Natural killer cell (primary cell): ENCODE results near the gene DBNDD2. TPM values are rescaled to one million over a fixed set of nuclear protein-coding genes. Genes with fewer than 3 reads are reported as not detected.
A peak's percentile ranks its signal among the peaks of the same experiment; 100 is the strongest.

Experiments used
- ATAC-seq, 3 donors: fragments of 150-1000 bp in 2 of 3; fragments of 200-7000 bp in 1 of 3; cut with Tn5 transposase; 1 replicate in 1 of 3; 2 replicates in 2 of 3; pipeline ENCODE4 v1.10.0; 2021; ENCODE audit warnings: mild to moderate bottlenecking in 2 of 3, moderate library complexity in 2 of 3
- DNase-seq, 2 donors: peaks; one replicate each; pipeline versions ENCODE4 v3.0.0 to v3.0.0-alpha.2; 2013 to 2021; ENCODE audit warnings: mixed read lengths in 1 of 2
- H3K27ac ChIP-seq: one replicate; pipeline ENCODE4 v1.5.1; 2013; ENCODE audit warnings: mild to moderate bottlenecking, low read length
- H3K27me3 ChIP-seq: one replicate; pipeline ENCODE4 v1.6.1; 2013; ENCODE audit warnings: low read length; ENCODE audit not compliant: control insufficient read depth, insufficient read depth
- H3K36me3 ChIP-seq: one replicate; pipeline ENCODE4 v1.6.1; 2013; ENCODE audit warnings: low read length; ENCODE audit not compliant: control insufficient read depth, insufficient read depth
- H3K4me1 ChIP-seq: one replicate; pipeline ENCODE4 v1.6.1; 2013; ENCODE audit warnings: low read length; ENCODE audit not compliant: control insufficient read depth, insufficient read depth
- H3K4me3 ChIP-seq: one replicate; pipeline ENCODE4 v1.5.1; 2013; ENCODE audit warnings: low read length
- H3K9me3 ChIP-seq: one replicate; pipeline ENCODE4 v1.6.1; 2013; ENCODE audit warnings: low read length; ENCODE audit not compliant: control insufficient read depth, insufficient read depth
- H3K27ac Mint-ChIP-seq, 2 donors: one replicate each; pipeline ENCODE4 v1.8.0; 2022; ENCODE audit warnings: mild to moderate bottlenecking in 2 of 2, mixed read lengths in 2 of 2, moderate library complexity in 1 of 2
- H3K27me3 Mint-ChIP-seq, 2 donors: one replicate each; pipeline ENCODE4 v1.8.0; 2022; ENCODE audit warnings: low read depth in 2 of 2, mixed read lengths in 2 of 2
- H3K36me3 Mint-ChIP-seq: one replicate; pipeline ENCODE4 v1.8.0; 2022; ENCODE audit warnings: mixed read lengths
- H3K4me1 Mint-ChIP-seq, 2 donors: one replicate each; pipeline ENCODE4 v1.8.0; 2022; ENCODE audit warnings: mixed read lengths in 2 of 2
- H3K4me3 Mint-ChIP-seq: one replicate; pipeline ENCODE4 v1.8.0; 2022; ENCODE audit warnings: mild to moderate bottlenecking, moderate library complexity, mixed read lengths
- H3K9me3 Mint-ChIP-seq, 2 donors: one replicate each; pipeline ENCODE4 v1.8.0; 2022; ENCODE audit warnings: mixed read lengths in 2 of 2
- WGBS: methylation state at CpG from one replicate; pipeline ENCODE4 v1.1.7; 2013; ENCODE audit warnings: missing lambda C conversion rate; ENCODE audit not compliant: insufficient coverage; 5-methylcytosine and 5-hydroxymethylcytosine counted together
- intact Hi-C: fragments of 100-400 bp; cut with micrococcal nuclease; formaldehyde crosslinking; loops from one replicate; pipeline ENCODE4 v1.14.2; 2022
- total RNA-seq, 4 donors: library from RNA; stranded (reverse); fragments of 120-200 nt in 1 of 4; gene quantifications; one replicate each; pipeline versions ENCODE4 v1.2.3 to v1.2.4, GENCODE V29; 2013 to 2022
- TF ChIP-seq, protein P1 (sequence below): fragments of 200-600 bp; IDR thresholded peaks from one replicate; pipeline ENCODE4 v1.8.0; 2022; ENCODE audit warnings: antibody characterized with exemption

The DBNDD2 gene
- total RNA-seq, 3 donors from 2014 or later (not counting 1 experiment from before 2014, with no cell fraction given): 13.0 to 14.7 (median 13.3) TPM

DNA sequence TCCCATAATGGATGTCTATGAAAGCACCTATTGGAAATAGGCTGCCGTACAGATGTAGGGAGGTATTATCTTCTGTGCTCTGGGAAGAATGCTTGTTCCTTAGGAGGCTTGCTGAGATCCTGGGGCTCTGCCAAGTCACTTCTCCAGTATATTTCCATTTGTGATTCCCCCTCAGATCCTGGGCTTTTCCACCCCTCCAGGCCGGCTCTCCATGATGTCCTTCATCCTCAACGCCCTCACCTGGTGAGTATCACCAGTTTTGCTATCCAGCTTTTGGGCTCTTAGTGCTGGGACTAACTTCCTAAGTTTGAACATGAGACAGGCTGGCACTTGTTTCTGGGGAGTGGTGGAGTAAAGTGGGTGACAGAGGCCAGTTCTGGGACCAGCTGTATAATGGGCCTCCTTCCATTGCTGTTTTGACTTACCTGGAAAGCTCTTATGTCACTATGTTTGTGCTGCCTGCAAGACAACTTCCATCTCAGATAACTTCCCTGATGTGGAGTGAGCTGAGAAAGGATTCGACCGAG is 42.6 kb upstream of the DBNDD2 start:
- ATAC-seq: no peak
- Mint-ChIP-seq H3K36me3 (peaks cover 9% of the 10 kb centered on the region), H3K27me3 (no peaks in the 10 kb centered on the region), H3K4me3 (peak overlapping the region; percentile 47), H3K9me3 (no peaks in the 10 kb centered on the region), H3K27ac (peak overlapping the region in 1 of 2 donors; percentile 99), H3K4me1 (peaks cover 47 to 56% of the 10 kb centered on the region in 2 donors)
- Histone ChIP-seq H3K4me1 (peaks cover 36% of the 10 kb centered on the region), H3K4me3 (no peak overlapping the region), H3K27me3 (no peaks in the 10 kb centered on the region), H3K9me3 (no peaks in the 10 kb centered on the region), H3K36me3 (peaks cover 31% of the 10 kb centered on the region), H3K27ac (no peak overlapping the region)
- TF ChIP-seq, protein P1, sequence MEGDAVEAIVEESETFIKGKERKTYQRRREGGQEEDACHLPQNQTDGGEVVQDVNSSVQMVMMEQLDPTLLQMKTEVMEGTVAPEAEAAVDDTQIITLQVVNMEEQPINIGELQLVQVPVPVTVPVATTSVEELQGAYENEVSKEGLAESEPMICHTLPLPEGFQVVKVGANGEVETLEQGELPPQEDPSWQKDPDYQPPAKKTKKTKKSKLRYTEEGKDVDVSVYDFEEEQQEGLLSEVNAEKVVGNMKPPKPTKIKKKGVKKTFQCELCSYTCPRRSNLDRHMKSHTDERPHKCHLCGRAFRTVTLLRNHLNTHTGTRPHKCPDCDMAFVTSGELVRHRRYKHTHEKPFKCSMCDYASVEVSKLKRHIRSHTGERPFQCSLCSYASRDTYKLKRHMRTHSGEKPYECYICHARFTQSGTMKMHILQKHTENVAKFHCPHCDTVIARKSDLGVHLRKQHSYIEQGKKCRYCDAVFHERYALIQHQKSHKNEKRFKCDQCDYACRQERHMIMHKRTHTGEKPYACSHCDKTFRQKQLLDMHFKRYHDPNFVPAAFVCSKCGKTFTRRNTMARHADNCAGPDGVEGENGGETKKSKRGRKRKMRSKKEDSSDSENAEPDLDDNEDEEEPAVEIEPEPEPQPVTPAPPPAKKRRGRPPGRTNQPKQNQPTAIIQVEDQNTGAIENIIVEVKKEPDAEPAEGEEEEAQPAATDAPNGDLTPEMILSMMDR: no peak
- 98% methylated on average over 5 of the region's 5 CpGs for WGBS
- DNase-seq: no peak
- intact Hi-C loops: no loop called here

DNA sequence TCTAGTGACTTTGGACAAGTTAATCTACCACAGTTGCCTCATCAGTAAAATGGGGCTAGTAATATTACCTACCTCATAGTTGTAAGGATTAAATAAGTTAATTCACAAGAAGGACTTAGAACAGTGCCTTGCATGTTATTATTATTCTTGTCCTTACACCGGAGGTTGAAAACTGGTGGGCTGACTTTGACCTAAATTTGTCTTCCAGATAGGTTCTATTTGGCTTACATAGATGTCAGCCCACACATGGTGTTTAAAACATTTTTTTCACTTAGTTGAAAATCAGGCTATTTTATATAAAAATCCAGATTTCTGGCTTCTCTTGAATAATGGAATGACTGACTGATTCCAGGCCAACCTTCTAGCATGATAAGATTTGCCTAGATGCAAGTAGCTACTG is 41.9 kb upstream of the DBNDD2 start:
- H3K9me3 Mint-ChIP-seq: no peaks in the 10 kb centered on the region
- whole genome bisulfite sequencing: 100% methylated on average over 1 of the region's 1 CpG
- H3K27ac Mint-ChIP-seq: no peak overlapping the region
- peak overlapping the region; percentile 25 for H3K4me3 Mint-ChIP-seq
- no peaks in the 10 kb centered on the region for H3K27me3 Mint-ChIP-seq
- Histone ChIP-seq H3K27ac (no peak overlapping the region), H3K27me3 (no peaks in the 10 kb centered on the region), H3K9me3 (no peaks in the 10 kb centered on the region), H3K4me3 (no peak overlapping the region), H3K36me3 (peaks cover 31% of the 10 kb centered on the region), H3K4me1 (peaks cover 36% of the 10 kb centered on the region)
- peaks cover 47 to 56% of the 10 kb centered on the region in 2 donors for H3K4me1 Mint-ChIP-seq
- intact Hi-C loops: no loop called here
- ATAC-seq: no peak
- H3K36me3 Mint-ChIP-seq: peaks cover 9% of the 10 kb centered on the region
- DNase-seq: no peak
- TF ChIP-seq, protein P1: no peak

DNA sequence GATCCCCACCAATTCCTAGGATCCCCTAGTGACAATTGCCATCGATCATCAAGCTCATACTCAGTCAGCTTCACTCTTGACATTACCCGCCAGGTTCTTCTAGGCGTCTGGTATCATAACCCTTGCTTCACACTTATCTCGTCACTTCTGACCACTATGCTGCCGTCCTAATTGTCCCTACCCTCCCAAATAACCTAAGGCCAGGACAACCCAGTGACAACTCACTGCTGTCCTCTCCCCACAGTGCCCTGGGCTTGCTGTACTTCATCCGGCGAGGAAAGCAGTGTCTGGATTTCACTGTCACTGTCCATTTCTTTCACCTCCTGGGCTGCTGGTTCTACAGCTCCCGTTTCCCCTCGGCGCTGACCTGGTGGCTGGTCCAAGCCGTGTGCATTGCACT is 41.5 kb upstream of the DBNDD2 start:
- Histone ChIP-seq H3K27me3 (no peaks in the 10 kb centered on the region), H3K4me1 (peaks cover 36% of the 10 kb centered on the region), H3K4me3 (no peak overlapping the region), H3K27ac (no peak overlapping the region), H3K9me3 (no peaks in the 10 kb centered on the region), H3K36me3 (peaks cover 31% of the 10 kb centered on the region)
- ATAC-seq (no peak), DNase-seq (no peak)
- intact Hi-C loops: no loop called here
- Mint-ChIP-seq H3K27me3 (no peaks in the 10 kb centered on the region), H3K27ac (peak overlapping the region; percentile 83 to 88), H3K4me1 (peaks cover 47 to 61% of the 10 kb centered on the region in 2 donors), H3K9me3 (no peaks in the 10 kb centered on the region), H3K36me3 (peaks cover 9% of the 10 kb centered on the region), H3K4me3 (no peak overlapping the region)
- 86% methylated on average over 11 of the region's 11 CpGs for WGBS
- TF ChIP-seq, protein P1: no peak

DNA sequence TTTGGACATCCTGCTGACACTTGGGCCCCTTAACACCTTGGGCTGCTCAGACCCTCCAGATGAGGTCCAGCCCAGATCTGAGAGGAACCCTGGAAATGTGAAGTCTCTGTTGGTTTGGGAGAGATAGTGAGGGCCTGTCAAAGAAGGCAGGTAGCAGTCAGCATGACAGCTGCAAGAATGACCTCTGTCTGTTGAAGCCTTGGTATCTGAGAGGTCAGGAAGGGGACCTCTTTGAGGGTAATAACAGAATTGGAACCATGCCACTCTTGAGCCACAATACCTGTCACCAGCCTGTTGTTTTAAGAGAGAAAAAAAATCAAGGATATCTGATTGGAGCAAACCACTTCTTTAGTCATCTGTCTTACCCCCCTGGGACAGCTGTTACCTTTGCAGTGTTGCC is 41.0 kb upstream of the DBNDD2 start:
- no peaks in the 10 kb centered on the region for H3K27me3 Mint-ChIP-seq
- DNase-seq: no peak
- Histone ChIP-seq H3K4me3 (no peak overlapping the region), H3K9me3 (no peaks in the 10 kb centered on the region), H3K27me3 (no peaks in the 10 kb centered on the region), H3K36me3 (peaks cover 31% of the 10 kb centered on the region), H3K27ac (no peak overlapping the region), H3K4me1 (peaks cover 37% of the 10 kb centered on the region)
- H3K27ac Mint-ChIP-seq: peak overlapping the region; percentile 83 to 88
- TF ChIP-seq, protein P1: no peak
- no peaks in the 10 kb centered on the region for H3K9me3 Mint-ChIP-seq
- no peak for ATAC-seq
- H3K36me3 Mint-ChIP-seq: peaks cover 9% of the 10 kb centered on the region
- no peak overlapping the region for H3K4me3 Mint-ChIP-seq
- peaks cover 48 to 62% of the 10 kb centered on the region in 2 donors for H3K4me1 Mint-ChIP-seq
- intact Hi-C loops: no loop called here
